Measurements from ENCODE around the gene AURKAIP1. TPM values are rescaled to one million over a fixed set of nuclear protein-coding genes. Genes with fewer than 3 reads are reported as not detected.

AURKAIP1 gene
- total and polyA plus RNA-seq, 9 of the 15 experiments (the other 6 are each of a cell fraction or from before 2014, with no cell fraction given) = 7.8 to 478 (median 92.0) TPM

GRCh38 chr1:1333551-1334241 lies 41.3 kb downstream of the AURKAIP1 start:
- Histone ChIP-seq H3K4me2 (ENCODE audit: insufficient read depth, low read length) (no peak overlapping the region), H3K4me1 (replicated peaks in 1 of 2; ENCODE audit: control insufficient read depth in 2 of 2, insufficient read depth in 2 of 2, low read length in 2 of 2) (peaks cover 0 to 96% of the 10 kb centered on the region in 2 experiments; a peak in 2 of 5 replicates), H3K79me2 (ENCODE audit: control insufficient read depth, insufficient read depth, low read length) (peaks cover 2% of the 10 kb centered on the region; the same call in 1 of the 3 replicates), H3K27ac (ENCODE audit: extremely low read depth, low read depth, low read length) (no peak overlapping the region), H3K36me3 (ENCODE audit: control insufficient read depth, insufficient read depth, low read length) (peaks cover 41% of the 10 kb centered on the region; the same call in 1 of the 3 replicates), H2AFZ (ENCODE audit: low read depth, low read length) (no peak overlapping the region), H3K9ac (ENCODE audit: insufficient read depth in 1 of 2, low read depth in 2 of 2, low read length in 2 of 2) (peak overlapping the region in 1 of 2 experiments; percentile 40; a peak in 1 of 4 replicates), H4K20me1 (replicated peaks; ENCODE audit: control insufficient read depth, insufficient read depth, low read length) (peaks cover 16% of the 10 kb centered on the region; the same call in 1 of the 2 replicates), H3K9me3 (replicated peaks; ENCODE audit: control insufficient read depth, insufficient read depth, low read depth, low read length) (peaks cover 6% of the 10 kb centered on the region), H3K27me3 (ENCODE audit: control insufficient read depth in 2 of 2, insufficient read depth in 2 of 2, low read length in 2 of 2) (no peaks in the 10 kb centered on the region), H3K9me1 (ENCODE audit: control insufficient read depth, insufficient read depth, low read length) (peaks cover 7% of the 10 kb centered on the region), H3K4me3 (no peak overlapping the region)
- no peak for DNase-seq (ENCODE audit: extremely low read depth in 1 of 4, low spot score in 3 of 4)
- POLR2A ChIA-PET = interaction anchor here (0.6 to 1.5 kb wide), 4 partner anchors 8 to 351 kb away, joined by 3 to 6 read pairs (median 3); no protein-coding TSS in a partner anchor
- no peak for FAIRE-seq
- BruUV-seq (replicated peaks) = no TSS peak
- no peak; the same call in 2 of the 3 replicates for ATAC-seq
- CTCF ChIA-PET (ENCODE audit: low intra/inter-chr PET ratio) = no interaction called here
- intact Hi-C loops (cut with micrococcal nuclease) = no loop called here
- in situ Hi-C loops (cut with MboI) = no loop called here
- WGBS (ENCODE audit: insufficient coverage, low coverage, missing lambda C conversion rate) = 93% methylated on average over 31 of the region's 36 CpGs
- TF ChIP-seq ZNF778 (CRISPR knock-in tag; IDR thresholded peaks at IDR 0.05) (no peak), SREBF2 (CRISPR knock-in tag; IDR thresholded peaks at IDR 0.05) (peak; percentile 80; the same call in 1 of the 2 replicates), CBFB (CRISPR knock-in tag; IDR thresholded peaks at IDR 0.05) (no peak), SMAD4 (CRISPR knock-in tag; conservative IDR thresholded peaks at IDR 0.05) (no peak), CREB3 (tag; conservative IDR thresholded peaks at IDR 0.05; ENCODE audit: low read depth) (no peak), HMGN3 (IDR thresholded peaks at IDR 0.05; ENCODE audit: borderline replicate concordance, extremely low read depth, insufficient read length, low read depth, low read length) (peak; percentile 45), RBFOX2 (IDR thresholded peaks at IDR 0.05; ENCODE audit: low read depth, low read length) (peak; percentile 11), ZNF253 (CRISPR knock-in tag; conservative IDR thresholded peaks at IDR 0.05) (no peak), NR3C1 (CRISPR knock-in tag; IDR thresholded peaks at IDR 0.05) (no peak), HDAC1 (IDR thresholded peaks at IDR 0.05) (no peak), ZNF707 (CRISPR knock-in tag; conservative IDR thresholded peaks at IDR 0.05) (no peak), HNRNPL (IDR thresholded peaks at IDR 0.05; ENCODE audit: low read depth, low read length) (peak; percentile 83), PHB2 (IDR thresholded peaks at IDR 0.05; ENCODE audit: low read depth) (no peak), ZNF699 (CRISPR knock-in tag; IDR thresholded peaks at IDR 0.05; ENCODE audit: insufficient replicate concordance) (no peak), ZNF445 (CRISPR knock-in tag; IDR thresholded peaks at IDR 0.05; ENCODE audit: low read depth) (no peak), POLR2B (IDR thresholded peaks at IDR 0.05; ENCODE audit: low read depth, partially characterized antibody) (peak; percentile 27), ETV5 (CRISPR knock-in tag; IDR thresholded peaks at IDR 0.05; ENCODE audit: low read depth) (peak; percentile 48; the same call in 1 of the 2 replicates), POLR2A (conservative IDR thresholded peaks at IDR 0.05) (peak; percentile 61), PRDM10 (IDR thresholded peaks at IDR 0.05; ENCODE audit: partially characterized antibody) (peak; percentile 18)

Measured in K562 (cell line).